ENCODE data around the gene PEX16. TPM values are rescaled to one million over a fixed set of nuclear protein-coding genes. Genes with fewer than 3 reads are reported as not detected.
"Not testable (repeated sequence)": the region's sequence is repeated elsewhere in the genome, so short reads cannot be mapped to it uniquely, and the experiment has no call there.

Gene PEX16
- total and polyA plus RNA-seq, 5 donors, result 14.3 to 17.7 (median 16.7) TPM

DNA sequence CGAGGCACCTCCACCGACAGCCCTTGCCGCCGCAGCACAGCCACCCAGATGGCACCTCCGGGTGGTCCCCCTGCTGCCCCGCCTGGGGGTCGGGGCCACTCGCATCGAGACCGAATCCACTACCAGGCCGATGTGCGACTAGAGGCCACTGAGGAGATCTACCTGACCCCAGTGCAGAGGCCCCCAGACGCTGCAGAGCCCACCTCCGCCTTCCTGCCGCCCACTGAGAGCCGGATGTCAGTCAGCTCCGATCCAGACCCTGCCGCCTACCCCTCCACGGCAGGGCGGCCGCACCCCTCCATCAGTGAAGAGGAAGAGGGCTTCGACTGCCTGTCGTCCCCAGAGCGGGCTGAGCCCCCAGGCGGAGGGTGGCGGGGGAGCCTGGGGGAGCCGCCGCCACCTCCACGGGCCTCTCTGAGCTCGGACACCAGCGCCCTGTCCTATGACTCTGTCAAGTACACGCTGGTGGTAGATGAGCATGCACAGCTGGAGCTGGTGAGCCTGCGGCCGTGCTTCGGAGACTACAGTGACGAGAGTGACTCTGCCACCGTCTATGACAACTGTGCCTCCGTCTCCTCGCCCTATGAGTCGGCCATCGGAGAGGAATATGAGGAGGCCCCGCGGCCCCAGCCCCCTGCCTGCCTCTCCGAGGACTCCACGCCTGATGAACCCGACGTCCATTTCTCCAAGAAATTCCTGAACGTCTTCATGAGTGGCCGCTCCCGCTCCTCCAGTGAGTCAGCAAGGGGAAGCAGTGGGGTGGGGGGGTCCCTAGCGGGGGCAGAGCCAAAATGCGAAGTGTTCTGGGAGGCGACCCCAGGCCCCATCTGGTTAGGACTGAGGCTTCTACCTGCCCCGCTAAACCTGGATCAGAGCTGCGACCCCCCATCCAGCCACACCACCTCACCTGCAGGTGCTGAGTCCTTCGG is 15.0 kb downstream of the PEX16 start:
- H3K4me1 ChIP-seq (ENCODE audit: control insufficient read depth, insufficient read depth, low read length), result peaks cover 7% of the 10 kb centered on the region
- DNase-seq, result peak in 2 of 3 donors; percentile 40 to 64
- 91% methylated on average over 56 of the region's 56 CpGs for WGBS

DNA sequence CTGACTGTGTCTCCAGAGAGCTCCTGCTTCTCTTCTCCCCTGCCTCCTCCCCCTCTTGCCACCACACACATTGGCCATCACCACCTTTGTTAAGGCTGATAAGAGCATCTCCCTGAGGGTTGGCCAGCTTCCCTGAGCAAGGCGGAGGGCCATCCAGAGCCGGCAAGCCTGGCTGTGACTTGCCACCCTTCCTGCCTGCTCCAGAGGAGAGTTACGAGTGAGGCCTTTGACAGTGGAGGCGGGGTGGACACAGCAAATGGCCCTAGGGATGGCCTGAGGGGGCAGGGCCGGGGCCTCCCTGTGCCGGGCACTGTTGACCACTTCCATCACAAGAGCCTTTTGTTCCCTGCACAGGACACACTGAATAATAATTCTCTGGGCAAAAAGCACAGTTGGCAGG is 16.1 kb downstream of the PEX16 start:
- no peak for ATAC-seq
- no peaks in the 10 kb centered on the region for H3K9me3 ChIP-seq (ENCODE audit: control insufficient read depth, low read length)
- H3K27me3 ChIP-seq (ENCODE audit: control insufficient read depth, insufficient read depth), result no peaks in the 10 kb centered on the region
- intact Hi-C loops (cut with DNase I), result no loop called here
- H3K4me3 ChIP-seq (ENCODE audit: low read length), result no peak overlapping the region
- peak in 1 of 3 donors; percentile 49 for DNase-seq
- peaks cover 7% of the 10 kb centered on the region for H3K4me1 ChIP-seq (ENCODE audit: control insufficient read depth, insufficient read depth, low read length)
- no peak overlapping the region for H3K27ac ChIP-seq (ENCODE audit: low read length)
- WGBS, result 71% methylated on average over 6 of the region's 6 CpGs

More for the DNA sequence above, 15.0 kb downstream of the PEX16 start:
- Histone ChIP-seq H3K27ac (ENCODE audit: low read length) (no peak overlapping the region), H3K27me3 (ENCODE audit: control insufficient read depth, insufficient read depth) (no peaks in the 10 kb centered on the region), H3K4me3 (ENCODE audit: low read length) (no peak overlapping the region), H3K9me3 (ENCODE audit: control insufficient read depth, low read length) (no peaks in the 10 kb centered on the region)
- intact Hi-C loops (cut with DNase I), result no loop called here
- no peak for ATAC-seq

DNA sequence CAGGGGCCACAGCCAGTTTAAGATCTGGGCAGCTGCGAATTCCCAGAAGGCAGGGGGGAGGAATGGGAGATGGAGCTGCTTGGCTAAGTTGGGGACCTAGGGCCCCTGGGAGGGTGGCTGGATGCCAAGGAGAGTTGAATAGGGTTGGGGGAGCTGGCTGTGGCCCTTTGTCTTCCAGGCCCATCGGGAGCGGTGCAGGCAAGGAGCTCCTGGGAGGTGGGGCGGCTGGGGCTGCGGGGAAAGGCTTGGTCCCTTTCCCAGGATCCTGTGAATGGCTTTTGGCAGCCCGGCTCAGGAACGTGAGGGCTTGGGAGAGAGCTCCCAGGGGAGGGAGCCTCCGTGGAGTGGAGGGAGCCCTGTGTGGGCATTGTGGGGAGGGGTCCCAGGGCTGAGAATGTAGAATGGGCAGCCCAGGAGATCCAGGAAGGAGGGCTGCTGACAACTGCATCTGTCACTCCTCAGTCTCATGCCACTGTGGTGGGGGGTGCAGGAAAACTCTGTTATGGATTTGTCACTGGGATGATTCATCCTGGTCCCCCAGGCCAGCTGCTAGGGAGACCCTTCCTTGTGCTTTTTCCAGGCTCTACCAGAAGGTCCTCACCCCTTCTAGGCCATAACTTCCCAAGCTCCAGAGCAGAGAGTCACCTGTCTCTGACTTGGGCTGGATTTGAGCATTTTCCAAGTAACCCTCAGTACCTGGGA is 16.6 kb downstream of the PEX16 start:
- Histone ChIP-seq H3K9me3 (ENCODE audit: control insufficient read depth, low read length) (no peaks in the 10 kb centered on the region), H3K4me1 (ENCODE audit: control insufficient read depth, insufficient read depth, low read length) (peaks cover 7% of the 10 kb centered on the region), H3K4me3 (ENCODE audit: low read length) (no peak overlapping the region), H3K27me3 (ENCODE audit: control insufficient read depth, insufficient read depth) (no peaks in the 10 kb centered on the region), H3K27ac (ENCODE audit: low read length) (no peak overlapping the region)
- 19% methylated on average over 8 of the region's 8 CpGs for WGBS
- intact Hi-C loops (cut with DNase I), result no loop called here
- no peak for ATAC-seq
- DNase-seq, result peak in 1 of 3 donors; percentile 79

DNA sequence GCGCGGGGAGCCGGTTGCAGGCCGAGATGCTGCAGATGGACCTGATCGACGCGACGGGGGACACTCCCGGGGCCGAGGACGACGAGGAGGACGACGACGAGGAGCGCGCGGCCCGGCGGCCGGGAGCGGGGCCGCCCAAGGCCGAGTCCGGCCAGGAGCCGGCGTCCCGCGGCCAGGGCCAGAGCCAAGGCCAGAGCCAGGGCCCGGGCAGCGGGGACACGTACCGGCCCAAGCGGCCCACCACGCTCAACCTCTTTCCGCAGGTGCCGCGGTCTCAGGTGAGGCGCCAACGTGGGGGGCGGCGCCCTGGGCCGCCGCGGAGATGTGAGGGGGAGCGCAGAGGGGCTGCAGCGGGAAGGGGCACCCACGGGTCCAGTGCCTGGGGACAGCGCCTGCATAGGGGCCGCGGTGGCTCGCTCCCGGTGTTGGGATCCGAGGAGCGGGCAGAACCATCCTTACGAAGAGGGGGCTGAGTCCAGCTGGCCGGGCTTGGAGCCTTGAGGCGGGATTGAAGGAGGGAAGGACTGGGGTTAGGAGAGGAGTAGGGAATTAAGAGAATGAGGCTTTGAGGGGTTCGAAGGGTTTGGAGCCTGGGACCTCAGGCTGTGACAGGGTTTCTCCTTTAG is 17.4 kb downstream of the PEX16 start:
- ATAC-seq (peak; percentile 10 to 14), DNase-seq (peak in 1 of 3 donors; percentile 47)
- WGBS, result 4% methylated on average over 38 of the region's 59 CpGs
- H3K27ac ChIP-seq (ENCODE audit: low read length); H3K9me3 ChIP-seq (ENCODE audit: control insufficient read depth, low read length); H3K4me1 ChIP-seq (ENCODE audit: control insufficient read depth, insufficient read depth, low read length); intact Hi-C loops (cut with DNase I); H3K27me3 ChIP-seq (ENCODE audit: control insufficient read depth, insufficient read depth): not testable (repeated sequence)
- peak overlapping the region; percentile 54 for H3K4me3 ChIP-seq (ENCODE audit: low read length)

DNA sequence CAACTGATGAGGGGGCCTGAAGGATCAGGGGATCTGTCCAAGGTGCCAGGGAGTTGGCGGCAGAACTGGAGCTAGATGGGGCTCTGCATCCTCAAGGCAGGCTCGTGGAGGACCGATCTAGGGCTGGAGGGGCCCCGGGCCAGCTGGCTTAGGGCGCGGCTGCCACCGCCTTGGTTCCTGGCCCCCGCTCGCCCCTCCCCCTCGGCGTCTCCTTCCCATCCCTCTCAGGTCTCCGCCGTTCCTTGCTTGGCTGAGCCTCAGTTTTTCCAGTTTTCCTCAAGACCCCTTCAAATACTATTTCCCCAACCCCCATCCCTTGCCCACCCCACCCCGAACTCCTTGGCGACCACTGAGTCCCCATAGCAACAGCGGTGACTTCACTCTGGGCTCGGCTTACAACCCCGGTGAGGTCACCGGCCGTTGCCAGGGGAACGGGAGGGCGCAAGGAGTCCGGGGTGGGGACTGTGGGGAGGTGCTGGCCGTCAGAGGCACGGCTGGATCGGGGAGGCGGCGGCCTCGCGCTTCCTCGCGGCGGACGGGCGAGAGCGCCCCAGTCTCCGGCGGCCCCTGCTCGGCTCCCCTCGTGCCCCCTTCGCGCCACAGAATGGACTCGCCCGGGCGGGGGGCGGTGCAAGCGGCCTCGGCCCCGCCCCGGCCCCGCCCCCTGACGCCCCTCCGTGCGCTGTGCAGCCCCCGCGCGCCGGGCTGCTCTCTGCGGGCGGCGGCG is 18.1 kb downstream of the PEX16 start:
- Histone ChIP-seq H3K27ac (ENCODE audit: low read length) (no peak overlapping the region), H3K4me1 (ENCODE audit: control insufficient read depth, insufficient read depth, low read length) (peaks cover 7% of the 10 kb centered on the region), H3K9me3 (ENCODE audit: control insufficient read depth, low read length) (no peaks in the 10 kb centered on the region), H3K4me3 (ENCODE audit: low read length) (peak overlapping the region; percentile 54), H3K27me3 (ENCODE audit: control insufficient read depth, insufficient read depth) (no peaks in the 10 kb centered on the region)
- WGBS, result under 1% methylated on average over 62 of the region's 62 CpGs
- ATAC-seq (peak; percentile 85 to 90), DNase-seq (peak; percentile 92 to 96 (median 94))
- intact Hi-C loops (cut with DNase I), result no loop called here

DNA sequence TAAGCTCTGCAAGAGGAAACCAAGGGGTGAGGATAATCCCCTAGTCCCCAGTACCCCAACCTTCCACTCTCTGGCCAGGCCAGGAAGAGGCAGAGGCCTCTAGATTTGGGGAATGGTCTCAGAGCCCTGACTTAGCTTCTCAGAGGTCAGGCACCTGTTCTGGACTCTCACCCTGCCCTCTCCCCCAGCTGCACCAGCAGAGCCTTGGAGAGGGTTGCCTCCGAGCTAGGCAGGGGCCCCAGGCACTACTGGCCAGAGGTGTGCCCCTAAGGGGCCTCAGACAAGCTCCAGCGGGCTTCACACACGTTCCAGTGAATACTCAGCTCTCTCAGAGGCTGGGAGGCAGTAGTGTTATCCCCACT is 18.6 kb downstream of the PEX16 start:
- no peaks in the 10 kb centered on the region for H3K9me3 ChIP-seq (ENCODE audit: control insufficient read depth, low read length)
- WGBS, result 14% methylated on average over 3 of the region's 3 CpGs
- ATAC-seq (no peak), DNase-seq (no peak)
- intact Hi-C loops (cut with DNase I), result no loop called here
- H3K27ac ChIP-seq (ENCODE audit: low read length), result no peak overlapping the region
- H3K4me1 ChIP-seq (ENCODE audit: control insufficient read depth, insufficient read depth, low read length), result peaks cover 7% of the 10 kb centered on the region
- no peak overlapping the region for H3K4me3 ChIP-seq (ENCODE audit: low read length)
- H3K27me3 ChIP-seq (ENCODE audit: control insufficient read depth, insufficient read depth), result no peaks in the 10 kb centered on the region

DNA sequence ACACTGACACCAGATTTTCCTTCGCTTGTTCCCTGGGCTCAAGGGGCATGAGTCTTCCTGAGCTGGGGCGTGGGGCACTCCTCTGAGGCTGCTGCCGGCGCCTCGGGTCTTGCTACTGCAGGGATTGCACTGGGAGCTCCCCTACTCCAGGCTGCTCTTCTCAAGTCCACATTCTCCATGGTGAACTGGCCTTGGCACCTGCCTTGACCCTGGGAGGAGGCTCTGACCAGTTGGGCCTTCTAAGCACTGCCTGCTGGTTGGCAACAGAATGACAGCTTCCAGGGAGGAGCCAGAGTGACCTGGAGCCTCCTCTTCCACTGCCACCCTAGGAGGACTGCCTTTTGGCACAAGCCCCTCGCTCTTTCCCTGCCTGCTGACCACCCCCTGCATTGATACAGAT is 20.1 kb downstream of the PEX16 start:
- H3K4me3 ChIP-seq (ENCODE audit: low read length), result no peak overlapping the region
- H3K27me3 ChIP-seq (ENCODE audit: control insufficient read depth, insufficient read depth), result no peaks in the 10 kb centered on the region
- DNase-seq (peak in 1 of 3 donors; percentile 21), ATAC-seq (no peak)
- peaks cover 9% of the 10 kb centered on the region for H3K4me1 ChIP-seq (ENCODE audit: control insufficient read depth, insufficient read depth, low read length)
- intact Hi-C loops (cut with DNase I), result no loop called here
- H3K27ac ChIP-seq (ENCODE audit: low read length), result no peak overlapping the region
- H3K9me3 ChIP-seq (ENCODE audit: control insufficient read depth, low read length), result no peaks in the 10 kb centered on the region
- 90% methylated on average over 6 of the region's 6 CpGs for WGBS

DNA sequence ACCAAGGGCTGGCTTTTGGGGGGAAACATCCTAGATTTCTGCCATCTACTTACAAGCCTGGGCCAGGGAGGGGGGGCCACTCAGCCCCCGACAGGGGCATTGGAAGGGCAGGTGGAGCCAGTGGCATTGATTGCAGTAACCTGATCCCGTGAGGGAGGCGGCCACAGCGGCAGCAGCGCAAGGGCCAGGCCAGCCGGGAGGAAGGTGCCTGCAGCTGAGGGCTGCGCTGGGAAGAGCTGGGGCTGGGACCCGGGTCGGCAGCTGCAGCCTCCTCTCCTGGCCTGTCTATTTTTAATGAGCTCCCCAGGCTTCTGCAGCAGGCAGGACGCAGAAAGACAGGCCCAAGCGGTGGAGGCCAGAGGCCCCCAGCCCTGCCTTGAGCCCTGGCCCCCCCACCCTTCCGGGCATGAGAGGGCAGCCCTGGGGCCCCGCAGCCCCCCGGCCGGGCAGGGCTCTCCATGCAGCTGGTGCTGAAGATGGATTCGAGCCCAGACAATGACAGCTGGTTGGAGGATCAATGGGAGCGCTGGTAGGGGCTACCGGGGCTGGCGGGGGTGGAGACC is 21.2 kb downstream of the PEX16 start:
- no peaks in the 10 kb centered on the region for H3K9me3 ChIP-seq (ENCODE audit: control insufficient read depth, low read length)
- DNase-seq, result peak in 1 of 3 donors; percentile 50
- H3K27me3 ChIP-seq (ENCODE audit: control insufficient read depth, insufficient read depth), result no peaks in the 10 kb centered on the region
- intact Hi-C loops (cut with DNase I), result no loop called here
- H3K27ac ChIP-seq (ENCODE audit: low read length), result no peak overlapping the region
- no peak overlapping the region for H3K4me3 ChIP-seq (ENCODE audit: low read length)
- peaks cover 9% of the 10 kb centered on the region for H3K4me1 ChIP-seq (ENCODE audit: control insufficient read depth, insufficient read depth, low read length)
- WGBS, result 19% methylated on average over 19 of the region's 19 CpGs
- ATAC-seq, result no peak

DNA sequence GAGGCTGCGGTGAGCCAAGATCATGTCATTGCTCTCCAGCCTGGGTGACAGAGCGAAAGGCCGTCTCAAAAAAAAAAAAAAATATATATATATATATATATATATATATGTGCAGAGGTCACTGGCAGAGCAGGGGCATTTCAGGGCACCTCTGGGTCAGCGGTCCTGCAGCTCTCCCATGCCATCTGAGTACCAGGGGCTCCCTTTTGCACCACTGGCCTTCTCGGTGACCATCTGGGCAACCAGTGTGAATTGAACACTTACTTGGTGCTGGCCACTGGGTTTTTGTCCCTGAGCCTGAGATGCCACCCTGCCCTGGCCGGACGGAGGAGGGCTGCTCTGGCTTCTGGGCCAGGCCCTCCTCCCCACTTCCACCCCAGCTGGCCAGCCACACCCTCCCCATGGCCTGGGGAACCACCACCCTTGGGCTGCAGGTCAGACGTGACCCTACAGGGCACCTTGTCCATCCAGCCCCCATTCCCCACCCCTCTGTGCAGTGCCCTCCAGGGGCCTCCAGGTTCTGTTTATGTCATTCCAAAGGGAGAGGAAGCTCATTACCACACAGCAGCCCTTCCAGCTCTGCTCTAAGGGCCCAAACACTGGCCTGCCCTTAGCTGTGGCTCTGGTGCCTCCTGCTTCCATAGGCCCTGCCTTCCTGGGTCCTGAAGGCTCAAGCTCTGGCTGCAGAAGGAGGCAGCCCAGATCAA is 22.0 kb downstream of the PEX16 start:
- no peaks in the 10 kb centered on the region for H3K27me3 ChIP-seq (ENCODE audit: control insufficient read depth, insufficient read depth)
- intact Hi-C loops (cut with DNase I), result no loop called here
- no peak overlapping the region for H3K4me3 ChIP-seq (ENCODE audit: low read length)
- no peak overlapping the region for H3K27ac ChIP-seq (ENCODE audit: low read length)
- WGBS, result 90% methylated on average over 8 of the region's 8 CpGs
- peaks cover 6% of the 10 kb centered on the region for H3K4me1 ChIP-seq (ENCODE audit: control insufficient read depth, insufficient read depth, low read length)
- ATAC-seq (no peak), DNase-seq (peak in 1 of 3 donors; percentile 41)
- no peaks in the 10 kb centered on the region for H3K9me3 ChIP-seq (ENCODE audit: control insufficient read depth, low read length)

Data from right cardiac atrium (tissue), 5 donors.